ENCODE data around the gene ZNF611.
"Not testable (repeated sequence)": the region's sequence is repeated elsewhere in the genome, so short reads cannot be mapped to it uniquely, and the experiment has no call there.

The ZNF611 gene

GRCh38 chr19:52735734-52736133 is 890 bp upstream of the ZNF611 start:
- Histone ChIP-seq H3K36me3 (ENCODE audit: control insufficient read depth in 1 of 2, insufficient read depth in 2 of 2, low read length in 2 of 2) (no peaks in the 10 kb centered on the region), H3K9me3 (ENCODE audit: control insufficient read depth in 1 of 2, low read length in 2 of 2) (no peaks in the 10 kb centered on the region), H3K27ac (ENCODE audit: low read length) (peak overlapping the region; percentile 93), H3K4me3 (ENCODE audit: low read depth in 1 of 2, low read length in 2 of 2) (peak overlapping the region; percentile 46 to 90), H3K27me3 (ENCODE audit: low read depth, low read length) (no peaks in the 10 kb centered on the region), H3K4me1 (ENCODE audit: control insufficient read depth in 1 of 2, insufficient read depth in 2 of 2, low read length in 2 of 2) (peaks cover 0 to 7% of the 10 kb centered on the region in 2 donors)

- Histone ChIP-seq H3K27ac (ENCODE audit: low read length) (peak overlapping the region; percentile 93), H3K36me3 (ENCODE audit: control insufficient read depth in 1 of 2, insufficient read depth in 2 of 2, low read length in 2 of 2) (no peaks in the 10 kb centered on the region), H3K9me3 (ENCODE audit: control insufficient read depth in 1 of 2, low read length in 2 of 2) (no peaks in the 10 kb centered on the region), H3K4me3 (ENCODE audit: low read depth in 1 of 2, low read length in 2 of 2) (peak overlapping the region; percentile 90 to 95), H3K4me1 (ENCODE audit: control insufficient read depth in 1 of 2, insufficient read depth in 2 of 2, low read length in 2 of 2) (peaks cover 0 to 7% of the 10 kb centered on the region in 2 donors), H3K27me3 (ENCODE audit: low read depth, low read length) (no peaks in the 10 kb centered on the region)
Measured at GRCh38 chr19:52734331-52734892, 432 bp downstream of the ZNF611 start.

GRCh38 chr19:52726051-52726450 is 8.8 kb downstream of the ZNF611 start:
- not testable (repeated sequence) for H3K9me3 ChIP-seq (ENCODE audit: control insufficient read depth in 1 of 2, low read length in 2 of 2); H3K4me1 ChIP-seq (ENCODE audit: control insufficient read depth in 1 of 2, insufficient read depth in 2 of 2, low read length in 2 of 2); H3K27me3 ChIP-seq (ENCODE audit: low read depth, low read length); H3K27ac ChIP-seq (ENCODE audit: low read length); H3K4me3 ChIP-seq (ENCODE audit: low read depth in 1 of 2, low read length in 2 of 2)
- H3K36me3 ChIP-seq (ENCODE audit: control insufficient read depth in 1 of 2, insufficient read depth in 2 of 2, low read length in 2 of 2), result peaks cover 0 to 23% of the 10 kb centered on the region in 2 donors

GRCh38 chr19:52725528-52725961 is 9.3 kb downstream of the ZNF611 start:
- no peak overlapping the region for H3K27ac ChIP-seq (ENCODE audit: low read length)
- no peaks in the 10 kb centered on the region for H3K4me1 ChIP-seq (ENCODE audit: control insufficient read depth in 1 of 2, insufficient read depth in 2 of 2, low read length in 2 of 2)
- H3K9me3 ChIP-seq (ENCODE audit: control insufficient read depth in 1 of 2, low read length in 2 of 2), result no peaks in the 10 kb centered on the region
- H3K27me3 ChIP-seq (ENCODE audit: low read depth, low read length), result no peaks in the 10 kb centered on the region
- H3K36me3 ChIP-seq (ENCODE audit: control insufficient read depth in 1 of 2, insufficient read depth in 2 of 2, low read length in 2 of 2), result peaks cover 0 to 28% of the 10 kb centered on the region in 2 donors
- H3K4me3 ChIP-seq (ENCODE audit: low read depth in 1 of 2, low read length in 2 of 2), result no peak overlapping the region

- Histone ChIP-seq H3K4me3 (ENCODE audit: low read depth in 1 of 2, low read length in 2 of 2) (no peak overlapping the region), H3K27me3 (ENCODE audit: low read depth, low read length) (no peaks in the 10 kb centered on the region), H3K9me3 (ENCODE audit: control insufficient read depth in 1 of 2, low read length in 2 of 2) (no peaks in the 10 kb centered on the region), H3K4me1 (ENCODE audit: control insufficient read depth in 1 of 2, insufficient read depth in 2 of 2, low read length in 2 of 2) (no peaks in the 10 kb centered on the region), H3K36me3 (ENCODE audit: control insufficient read depth in 1 of 2, insufficient read depth in 2 of 2, low read length in 2 of 2) (peaks cover 0 to 30% of the 10 kb centered on the region in 2 donors), H3K27ac (ENCODE audit: low read length) (no peak overlapping the region)
Measured at GRCh38 chr19:52724701-52725514, 9.9 kb downstream of the ZNF611 start.

GRCh38 chr19:52723907-52724598 is 10.8 kb downstream of the ZNF611 start:
- H3K27me3 ChIP-seq (ENCODE audit: low read depth, low read length); H3K4me1 ChIP-seq (ENCODE audit: control insufficient read depth in 1 of 2, insufficient read depth in 2 of 2, low read length in 2 of 2); H3K9me3 ChIP-seq (ENCODE audit: control insufficient read depth in 1 of 2, low read length in 2 of 2); H3K27ac ChIP-seq (ENCODE audit: low read length); H3K4me3 ChIP-seq (ENCODE audit: low read depth in 1 of 2, low read length in 2 of 2): not testable (repeated sequence)
- peaks cover 0 to 30% of the 10 kb centered on the region in 2 donors for H3K36me3 ChIP-seq (ENCODE audit: control insufficient read depth in 1 of 2, insufficient read depth in 2 of 2, low read length in 2 of 2)

- Histone ChIP-seq H3K36me3 (ENCODE audit: control insufficient read depth in 1 of 2, insufficient read depth in 2 of 2, low read length in 2 of 2) (peaks cover 0 to 20% of the 10 kb centered on the region in 2 donors), H3K4me1 (ENCODE audit: control insufficient read depth in 1 of 2, insufficient read depth in 2 of 2, low read length in 2 of 2) (no peaks in the 10 kb centered on the region), H3K27me3 (ENCODE audit: low read depth, low read length) (no peaks in the 10 kb centered on the region), H3K4me3 (ENCODE audit: low read depth in 1 of 2, low read length in 2 of 2) (no peak overlapping the region), H3K9me3 (ENCODE audit: control insufficient read depth in 1 of 2, low read length in 2 of 2) (no peaks in the 10 kb centered on the region), H3K27ac (ENCODE audit: low read length) (no peak overlapping the region)
Measured at GRCh38 chr19:52722062-52723003, 12.5 kb downstream of the ZNF611 start.

GRCh38 chr19:52720541-52720940 is 14.3 kb downstream of the ZNF611 start:
- H3K27me3 ChIP-seq (ENCODE audit: low read depth, low read length); H3K9me3 ChIP-seq (ENCODE audit: control insufficient read depth in 1 of 2, low read length in 2 of 2); H3K4me1 ChIP-seq (ENCODE audit: control insufficient read depth in 1 of 2, insufficient read depth in 2 of 2, low read length in 2 of 2); H3K27ac ChIP-seq (ENCODE audit: low read length); H3K4me3 ChIP-seq (ENCODE audit: low read depth in 1 of 2, low read length in 2 of 2): not testable (repeated sequence)
- peaks cover 0 to 14% of the 10 kb centered on the region in 2 donors for H3K36me3 ChIP-seq (ENCODE audit: control insufficient read depth in 1 of 2, insufficient read depth in 2 of 2, low read length in 2 of 2)

- no peaks in the 10 kb centered on the region for H3K27me3 ChIP-seq (ENCODE audit: low read depth, low read length)
- H3K9me3 ChIP-seq (ENCODE audit: control insufficient read depth in 1 of 2, low read length in 2 of 2), result no peaks in the 10 kb centered on the region
- H3K27ac ChIP-seq (ENCODE audit: low read length), result no peak overlapping the region
- H3K36me3 ChIP-seq (ENCODE audit: control insufficient read depth in 1 of 2, insufficient read depth in 2 of 2, low read length in 2 of 2), result peaks cover 5 to 33% of the 10 kb centered on the region in 2 donors
- H3K4me3 ChIP-seq (ENCODE audit: low read depth in 1 of 2, low read length in 2 of 2), result no peak overlapping the region
- H3K4me1 ChIP-seq (ENCODE audit: control insufficient read depth in 1 of 2, insufficient read depth in 2 of 2, low read length in 2 of 2), result no peaks in the 10 kb centered on the region
Measured at GRCh38 chr19:52716522-52716921, 18.3 kb downstream of the ZNF611 start.

GRCh38 chr19:52715902-52716301 is 18.9 kb downstream of the ZNF611 start:
- not testable (repeated sequence) for H3K4me1 ChIP-seq (ENCODE audit: control insufficient read depth in 1 of 2, insufficient read depth in 2 of 2, low read length in 2 of 2); H3K27ac ChIP-seq (ENCODE audit: low read length); H3K4me3 ChIP-seq (ENCODE audit: low read depth in 1 of 2, low read length in 2 of 2); H3K27me3 ChIP-seq (ENCODE audit: low read depth, low read length); H3K9me3 ChIP-seq (ENCODE audit: control insufficient read depth in 1 of 2, low read length in 2 of 2)
- peaks cover 5 to 31% of the 10 kb centered on the region in 2 donors for H3K36me3 ChIP-seq (ENCODE audit: control insufficient read depth in 1 of 2, insufficient read depth in 2 of 2, low read length in 2 of 2)

- not testable (repeated sequence) for H3K9me3 ChIP-seq (ENCODE audit: control insufficient read depth in 1 of 2, low read length in 2 of 2); H3K27me3 ChIP-seq (ENCODE audit: low read depth, low read length); H3K27ac ChIP-seq (ENCODE audit: low read length); H3K4me1 ChIP-seq (ENCODE audit: control insufficient read depth in 1 of 2, insufficient read depth in 2 of 2, low read length in 2 of 2); H3K4me3 ChIP-seq (ENCODE audit: low read depth in 1 of 2, low read length in 2 of 2)
- peaks cover 5 to 31% of the 10 kb centered on the region in 2 donors for H3K36me3 ChIP-seq (ENCODE audit: control insufficient read depth in 1 of 2, insufficient read depth in 2 of 2, low read length in 2 of 2)
Measured at GRCh38 chr19:52715330-52715729, 19.5 kb downstream of the ZNF611 start.
